Stimulated activated CD8-positive, alpha-beta memory T cell treated with anti-CD3 and anti-CD28 coated beads, Interleukin-4, amount 100 ng/mL, for 24 hours (primary cell): ENCODE data around the gene SLC27A3.

ENCODE experiments used
- DNase-seq: peaks from one replicate; pipeline ENCODE4 v3.0.0-alpha.2; 2020; ENCODE audit warnings: low read depth

SLC27A3 gene

GRCh38 chr1:153774780-153775457 is at the start of gene SLC27A3:
Gene SLC27A3, plus strand, starts transcription at chr1:153775407. Its CDS starts 91 bp downstream, at chr1:153775498.
- no peak for DNase-seq

DNA sequence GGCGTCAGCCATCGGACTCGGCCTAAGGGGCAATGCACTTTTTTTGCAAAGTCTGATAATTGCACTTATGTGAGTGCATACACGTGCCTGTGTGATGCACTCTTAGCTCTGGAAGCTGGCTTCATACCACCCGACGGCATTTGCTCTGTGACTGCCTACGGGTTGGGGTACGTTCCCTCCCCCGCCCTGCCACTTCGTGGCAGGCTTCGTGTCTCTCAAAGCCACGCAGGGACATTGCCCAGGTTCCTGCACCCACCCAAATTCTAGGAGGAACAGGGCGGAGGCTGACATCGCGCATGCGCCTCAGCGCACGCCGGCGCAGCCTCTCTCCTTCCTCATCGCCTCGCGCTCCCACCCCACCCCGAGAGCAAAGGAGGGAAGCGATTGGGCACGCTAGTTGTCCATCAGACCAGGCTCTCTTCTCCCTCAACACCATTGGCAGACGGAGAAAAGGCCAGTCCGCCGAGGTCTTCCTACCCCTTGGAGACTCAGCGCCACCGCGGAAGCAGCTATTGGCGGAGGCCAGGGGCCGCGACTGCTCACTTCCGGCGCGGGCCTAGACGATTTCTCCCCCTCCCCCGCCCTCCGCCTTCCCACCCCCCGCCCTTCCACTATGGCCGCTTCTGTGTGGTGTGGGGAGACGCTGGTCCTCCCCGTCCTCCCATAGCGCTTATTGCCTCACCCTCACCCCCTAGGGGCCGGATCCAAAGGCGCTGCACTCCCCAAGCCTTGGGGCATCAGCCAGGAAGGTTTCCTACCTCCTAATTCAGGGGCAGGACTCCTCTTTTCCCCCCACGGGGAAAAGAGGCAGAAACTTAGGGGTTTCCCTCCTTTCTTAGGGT is 47.5 kb upstream of the SLC27A3 start, which contains the start of gene INTS3:
Gene INTS3, plus strand, starts transcription at position 588 of the 842 bp plus-strand sequence. CDS start 585 bp downstream, outside the sequence.
- peak; percentile 98 for DNase-seq

DNA sequence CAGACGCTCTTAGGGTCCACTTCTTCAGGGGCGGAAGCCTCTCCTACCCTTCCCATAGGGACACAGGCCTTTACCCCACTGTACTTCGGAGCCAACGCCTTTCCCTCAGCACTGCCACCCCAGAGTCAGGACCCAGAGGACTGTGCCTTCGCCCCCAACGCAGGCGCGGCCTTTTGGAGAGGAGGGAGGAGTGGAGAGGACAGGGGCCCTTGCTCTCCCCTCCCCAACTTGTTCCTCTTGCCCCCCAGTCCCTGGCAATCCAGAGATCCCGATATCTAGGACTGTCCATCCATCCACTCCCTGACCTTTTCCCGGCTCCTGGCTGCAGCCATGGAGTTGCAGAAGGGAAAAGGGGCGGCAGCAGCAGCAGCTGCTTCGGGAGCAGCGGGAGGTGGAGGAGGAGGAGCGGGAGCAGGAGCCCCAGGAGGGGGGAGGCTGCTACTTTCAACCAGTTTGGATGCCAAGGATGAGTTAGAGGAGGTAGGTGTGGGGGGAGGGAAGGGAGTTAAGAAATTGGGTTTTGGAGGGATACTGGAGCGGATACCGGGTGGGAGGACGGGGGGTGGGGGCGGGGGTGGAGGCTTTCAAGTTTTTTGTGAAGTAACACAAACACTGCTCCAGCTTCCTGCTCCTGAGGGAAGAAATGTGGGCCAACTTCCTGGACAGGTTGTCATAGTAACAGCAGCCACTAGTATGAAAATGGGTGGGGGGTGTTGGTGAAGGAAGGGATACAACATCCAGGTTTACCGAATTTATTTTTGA is 46.7 kb upstream of the SLC27A3 start:
- DNase-seq: no peak

DNA sequence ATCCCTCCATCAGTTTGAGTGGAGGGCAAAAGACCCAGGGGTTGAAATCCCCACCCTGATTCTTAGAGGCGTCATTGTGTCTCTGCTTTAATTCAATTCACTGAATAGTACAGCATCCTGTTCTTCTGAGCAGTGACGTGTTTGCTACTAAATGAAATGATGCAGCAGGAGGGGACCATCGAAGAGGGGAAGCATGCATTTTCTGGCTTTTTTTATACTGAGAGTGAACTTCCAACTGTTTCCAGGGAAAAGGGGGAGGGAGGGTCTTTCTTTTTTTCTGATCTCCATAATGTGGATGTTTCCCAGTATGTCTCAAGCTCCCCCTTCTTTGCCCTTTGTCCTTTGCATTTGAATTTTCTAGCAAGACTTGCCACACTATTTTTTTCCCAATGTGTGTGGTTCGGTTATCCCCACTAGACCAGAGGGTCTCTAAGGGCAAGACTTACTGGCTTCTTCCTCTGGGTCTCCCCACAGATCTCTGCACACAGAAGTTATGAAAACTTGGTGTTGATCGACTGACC is 44.7 kb upstream of the SLC27A3 start:
- no peak for DNase-seq

DNA sequence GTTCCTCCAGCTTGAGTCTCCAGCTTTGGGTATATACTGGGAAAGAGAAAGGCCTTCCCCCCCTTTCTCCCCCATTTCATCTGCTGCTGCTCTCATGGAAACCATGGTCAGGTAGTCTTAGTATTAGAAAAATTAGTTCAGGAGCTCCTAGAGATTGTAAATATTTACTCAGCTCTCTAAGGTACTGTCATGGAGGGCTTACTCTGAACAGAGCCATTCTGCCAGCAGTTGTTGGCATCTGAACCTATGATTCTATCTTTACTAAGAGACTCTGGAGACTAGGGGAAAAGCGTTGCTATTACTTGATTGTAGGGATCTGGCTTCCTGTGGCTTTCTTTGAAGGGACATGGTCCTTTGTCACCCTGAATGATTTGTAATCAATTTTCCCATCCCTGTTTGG is 41.2 kb upstream of the SLC27A3 start:
- DNase-seq: no peak

DNA sequence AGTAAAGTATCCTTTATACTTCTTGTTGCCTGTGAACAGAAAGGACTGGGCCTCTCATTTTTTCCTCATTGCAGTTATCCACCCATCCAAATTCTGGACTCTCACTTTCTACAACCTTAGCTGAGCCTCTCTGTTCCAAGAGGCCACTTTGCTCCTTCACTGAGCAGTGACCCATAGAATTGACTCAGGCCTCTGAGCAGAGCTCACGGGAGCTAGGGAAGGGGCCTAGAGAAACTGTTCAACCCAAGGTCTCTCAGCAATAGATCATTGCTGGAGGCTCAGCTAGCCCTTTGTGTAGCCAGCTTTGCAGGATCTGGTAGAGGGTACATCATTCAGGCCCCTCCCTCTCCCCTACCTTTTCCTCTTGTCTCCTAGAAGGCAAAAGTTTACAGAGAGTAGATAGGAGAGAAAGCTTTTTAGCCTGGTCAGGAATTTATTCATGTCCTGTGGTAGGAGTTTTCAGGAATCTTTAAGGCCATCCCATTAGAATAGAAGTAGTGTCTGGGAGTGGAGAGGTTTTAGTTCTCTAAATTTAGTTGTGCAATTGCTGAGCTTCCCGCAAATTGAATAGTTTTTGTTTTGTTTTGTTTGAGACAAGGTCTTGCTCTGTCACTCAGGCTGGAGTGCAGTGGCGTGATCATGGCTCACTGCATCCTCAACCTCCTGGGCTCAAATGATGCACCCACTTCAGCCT is 40.7 kb upstream of the SLC27A3 start:
- DNase-seq: no peak

DNA sequence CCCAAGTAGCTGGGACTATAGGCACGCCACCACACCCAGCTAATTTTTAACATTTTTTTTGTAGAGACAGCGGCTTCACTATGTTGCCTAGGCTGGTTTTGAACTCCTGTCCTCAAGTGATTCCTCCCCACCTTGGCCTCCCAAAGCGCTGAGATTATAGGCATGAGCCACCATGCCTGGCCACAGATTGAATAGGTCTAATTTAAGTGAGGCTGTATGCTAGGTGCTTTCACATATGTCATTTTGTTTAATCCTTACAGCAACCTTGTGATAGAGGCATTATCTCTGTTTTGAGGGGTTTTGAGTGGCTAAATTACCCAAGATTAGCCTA is 40.2 kb upstream of the SLC27A3 start:
- DNase-seq: no peak

GRCh38 chr1:153741986-153742385 is 33.2 kb upstream of the SLC27A3 start:
- DNase-seq: no peak

- DNase-seq: no peak
Observed at GRCh38 chr1:153742411-153743142, 32.6 kb upstream of the SLC27A3 start.

DNA sequence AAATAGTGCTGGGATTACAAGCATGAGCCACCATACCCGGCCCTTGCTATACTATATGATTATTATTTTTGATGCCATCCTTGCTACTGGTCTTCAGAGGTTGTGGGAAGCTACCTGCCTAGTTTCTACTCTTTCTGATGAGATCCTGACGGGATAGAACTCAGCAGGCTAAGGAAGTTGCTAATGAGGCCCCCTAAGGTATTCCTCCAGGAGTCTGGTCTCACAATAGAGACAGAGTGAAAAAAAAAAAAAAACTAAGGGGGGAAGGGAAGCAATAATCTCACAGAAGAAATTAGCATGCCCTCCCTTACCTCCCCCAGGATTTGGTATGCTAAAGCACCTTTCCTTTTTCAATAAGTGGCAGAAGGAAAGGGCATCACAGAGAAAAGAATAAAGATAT is 29.8 kb upstream of the SLC27A3 start:
- DNase-seq: no peak

DNA sequence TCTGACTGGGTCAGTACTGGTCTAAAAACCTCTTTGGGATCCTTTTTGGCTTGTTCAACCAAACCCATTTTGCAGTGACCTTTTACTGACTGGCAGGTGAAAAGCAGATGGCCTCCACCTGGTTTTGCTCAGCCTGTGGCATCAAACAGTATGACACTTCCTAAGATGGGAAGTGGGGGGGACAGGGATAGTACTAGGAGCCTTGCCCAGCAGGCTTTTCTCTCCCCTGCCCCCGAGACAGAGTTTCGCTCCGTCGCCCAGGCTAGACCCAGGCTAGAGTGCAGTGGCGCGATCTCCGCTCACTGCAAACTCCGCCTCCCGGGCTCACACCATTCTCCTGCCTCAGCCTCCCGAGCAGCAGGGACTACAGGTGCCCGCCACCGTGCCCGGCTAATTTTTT is 29.0 kb upstream of the SLC27A3 start:
- DNase-seq: no peak

DNA sequence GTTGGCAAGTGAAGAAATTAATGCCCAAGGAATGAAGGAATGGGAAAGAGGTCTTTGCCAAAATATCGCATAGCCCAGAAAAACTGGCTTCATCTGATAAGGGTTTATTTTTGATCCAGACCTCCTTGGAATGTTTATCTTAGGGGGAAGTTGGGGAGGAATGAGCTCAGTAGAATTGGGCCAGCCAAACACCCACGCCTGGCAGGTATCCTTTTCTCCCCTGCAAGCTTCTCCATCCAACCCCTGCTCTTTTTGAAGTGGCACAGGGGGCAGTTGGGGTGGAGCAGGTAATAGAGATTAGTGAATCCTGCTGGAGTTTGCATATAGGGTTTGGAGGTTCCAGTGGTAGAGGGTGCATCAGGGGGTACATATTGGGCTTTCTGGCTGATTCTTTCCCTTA is 26.3 kb upstream of the SLC27A3 start:
- no peak for DNase-seq

GRCh38 chr1:153749408-153750005 is 25.7 kb upstream of the SLC27A3 start:
- peak; percentile 67 for DNase-seq

DNA sequence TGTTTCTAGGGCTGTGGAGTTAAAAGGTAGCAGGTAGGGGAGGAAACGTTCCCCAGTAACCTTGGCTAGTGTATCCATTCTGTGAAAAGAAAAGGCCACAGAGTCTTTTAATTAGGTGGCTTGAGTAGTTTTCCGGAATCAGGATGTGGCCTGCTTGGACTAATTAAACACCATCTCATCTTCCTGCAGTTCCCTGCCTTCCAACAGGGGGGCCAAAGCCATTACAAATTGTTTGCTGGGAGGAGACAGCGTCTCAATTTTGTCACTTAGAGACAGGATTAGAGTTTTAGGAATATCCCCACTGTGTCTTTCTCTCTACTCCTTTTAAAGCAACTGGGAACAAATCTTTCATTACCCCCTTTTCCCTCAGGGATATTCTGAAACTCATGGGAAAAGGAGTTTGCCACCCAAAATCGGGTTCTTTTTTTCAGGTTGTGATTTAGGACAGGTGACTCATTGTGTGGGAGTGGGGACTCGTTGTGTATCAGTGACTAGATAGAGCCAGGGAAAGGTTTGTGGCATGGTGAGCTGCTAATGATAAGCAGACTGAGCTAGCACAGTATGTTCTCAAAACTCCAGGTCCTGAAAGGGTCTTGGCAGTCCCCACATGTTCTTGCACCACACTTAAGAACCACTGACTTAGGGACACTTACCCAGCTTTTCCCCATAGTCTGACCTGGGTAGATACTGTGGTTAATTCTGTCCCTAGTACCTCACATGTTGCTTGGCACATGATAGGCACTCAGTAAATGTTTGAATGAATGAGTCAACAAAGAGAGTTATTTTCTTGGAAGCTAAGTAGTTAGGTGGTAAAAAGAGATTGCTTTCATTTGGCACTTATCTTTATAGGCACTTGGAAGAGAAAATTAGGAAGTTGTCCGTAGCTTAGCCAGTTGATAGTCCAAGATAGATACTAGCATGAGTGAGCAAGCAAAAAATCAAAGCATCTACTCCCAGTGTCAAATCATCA is 24.9 kb upstream of the SLC27A3 start:
- no peak for DNase-seq

GRCh38 chr1:153752072-153752471 is 23.1 kb upstream of the SLC27A3 start:
- no peak for DNase-seq

DNA sequence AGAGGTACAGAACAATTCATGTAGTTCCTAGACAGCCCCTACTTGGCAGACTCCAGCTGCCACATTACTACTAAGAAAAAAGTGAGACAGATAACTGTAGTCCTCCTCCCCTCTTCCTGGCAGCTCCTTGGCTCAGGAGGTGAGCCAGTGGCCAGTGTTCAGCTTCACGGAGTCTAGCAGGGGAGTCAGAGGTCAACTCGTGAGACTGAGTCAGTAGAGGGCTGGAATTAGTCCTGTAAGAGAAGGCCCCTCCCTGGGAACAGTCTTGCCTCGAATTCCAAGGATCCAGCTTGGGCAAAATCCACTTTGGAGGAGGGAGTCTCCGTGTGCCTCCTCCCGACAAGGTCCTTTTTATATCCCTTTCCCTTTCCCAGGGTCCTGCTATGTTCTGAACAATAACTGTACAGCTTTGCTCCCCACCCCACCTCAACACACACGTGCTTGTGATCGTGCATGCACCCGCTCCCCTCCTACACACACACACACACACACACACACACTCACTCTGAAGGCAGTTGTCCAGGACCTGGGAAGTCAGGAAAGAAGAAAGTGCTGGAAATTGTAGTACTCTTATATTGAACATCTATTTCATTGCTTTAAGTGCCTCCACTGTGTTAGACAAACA is 22.5 kb upstream of the SLC27A3 start:
- no peak for DNase-seq

DNA sequence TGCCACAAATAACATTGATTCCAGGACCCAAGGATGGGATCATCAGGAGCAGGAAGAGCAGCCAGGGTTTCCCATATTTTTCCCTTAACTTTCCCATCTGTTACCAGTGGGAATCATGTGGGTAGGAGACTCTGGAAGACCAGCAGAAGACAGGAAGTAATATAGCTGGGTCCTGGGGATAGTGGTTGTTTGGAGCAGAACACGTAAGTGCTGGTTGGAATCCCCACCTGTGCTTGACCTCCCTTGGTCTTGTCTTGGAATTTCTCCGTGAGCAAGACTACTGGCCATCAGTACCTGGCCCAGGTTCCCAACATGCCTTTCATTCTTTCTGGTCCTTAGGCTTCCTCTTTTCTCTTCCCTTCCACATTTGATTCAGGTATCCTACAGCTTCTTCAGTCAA is 20.9 kb upstream of the SLC27A3 start:
- DNase-seq: no peak

DNA sequence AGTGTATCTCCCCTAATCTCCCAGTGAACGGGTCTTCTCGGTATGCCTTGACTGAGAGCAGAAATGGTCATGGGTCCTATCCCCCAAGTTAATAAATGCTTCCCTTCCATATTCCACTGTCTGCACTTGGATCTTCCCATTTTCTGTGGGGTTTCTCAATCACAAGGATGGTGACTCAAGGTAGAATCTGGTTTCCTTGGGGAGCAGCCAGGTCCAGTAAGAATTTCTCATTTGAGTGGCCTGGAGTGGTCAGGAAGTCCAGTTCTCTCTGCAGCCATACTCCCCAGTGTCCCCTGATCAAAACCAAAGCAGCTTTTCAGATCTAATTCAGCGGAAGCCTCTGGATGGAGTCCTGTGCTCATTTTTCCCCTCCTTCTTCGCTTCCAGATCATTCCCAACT is 14.8 kb upstream of the SLC27A3 start:
- DNase-seq: no peak
